HepG2 (cell line): ENCODE results near the gene HOXA6.

Experiments
- ATF1 ChIP-seq: IDR thresholded peaks from 2 replicates; pipeline ENCODE4 v1.6.1; 2016; ENCODE audit warnings: mild to moderate bottlenecking, control low read depth
- CHD2 ChIP-seq: IDR thresholded peaks from 2 replicates; pipeline ENCODE4 v1.6.1; 2011; ENCODE audit warnings: low read depth, low read length, improper control_type of control experiment
- JUND ChIP-seq: sonication (generic); formaldehyde crosslinking; IDR thresholded peaks from 2 replicates; pipeline ENCODE4 v1.8.0; 2022; ENCODE audit warnings: mild to moderate bottlenecking, missing genetic modification reagents
- MYC ChIP-seq: sonication (generic); formaldehyde crosslinking; IDR thresholded peaks from 2 replicates; pipeline ENCODE4 v1.9.0; 2021; ENCODE audit warnings: missing genetic modification reagents, borderline replicate concordance
- NFYB ChIP-seq: sonication (generic); formaldehyde crosslinking; IDR thresholded peaks from 2 replicates; pipeline ENCODE4 v1.4.0; 2020; ENCODE audit warnings: missing genetic modification reagents
- NR2F2 ChIP-seq: IDR thresholded peaks from 2 replicates; pipeline ENCODE4 v1.6.1; 2012; ENCODE audit warnings: low read depth, inconsistent platforms, borderline replicate concordance
- RAD21 ChIP-seq: fragments of 450-650 bp; formaldehyde crosslinking; IDR thresholded peaks from 2 replicates; pipeline ENCODE4 v1.5.0; 2020; ENCODE audit warnings: mild to moderate bottlenecking
- RBFOX2 ChIP-seq: fragments of 200-400 bp; formaldehyde crosslinking; IDR thresholded peaks from 2 replicates; pipeline ENCODE4 v1.6.1; 2017; ENCODE audit warnings: low read depth, mild to moderate bottlenecking, low read length
- TF ChIP-seq, protein P1 (sequence below): sonication (generic); formaldehyde crosslinking; IDR thresholded peaks from 2 replicates; pipeline ENCODE4 v1.4.0; 2020; ENCODE audit warnings: missing genetic modification reagents
- TF ChIP-seq, protein P2 (sequence below): sonication (generic); formaldehyde crosslinking; IDR thresholded peaks from 2 replicates; pipeline ENCODE4 v1.8.1; 2022; ENCODE audit warnings: mild to moderate bottlenecking, missing genetic modification reagents
- TF ChIP-seq, protein P3 (sequence below), 2 experiments: fragments of 450-650 bp in 1 of 2; sonication (generic) in 1 of 2; formaldehyde crosslinking in 1 of 2; IDR thresholded peaks; 2 replicates each; pipeline versions ENCODE4 v1.6.1 to v1.8.0; 2016 to 2022; ENCODE audit warnings: antibody characterized with exemption in 1 of 2, mild to moderate bottlenecking in 1 of 2, missing genetic modification reagents in 1 of 2
- TF ChIP-seq, protein P4 (sequence below): sonication (generic); formaldehyde crosslinking; IDR thresholded peaks from 2 replicates; pipeline ENCODE4 v1.4.0; 2020; ENCODE audit warnings: low read depth, mild to moderate bottlenecking, missing genetic modification reagents

DNA sequence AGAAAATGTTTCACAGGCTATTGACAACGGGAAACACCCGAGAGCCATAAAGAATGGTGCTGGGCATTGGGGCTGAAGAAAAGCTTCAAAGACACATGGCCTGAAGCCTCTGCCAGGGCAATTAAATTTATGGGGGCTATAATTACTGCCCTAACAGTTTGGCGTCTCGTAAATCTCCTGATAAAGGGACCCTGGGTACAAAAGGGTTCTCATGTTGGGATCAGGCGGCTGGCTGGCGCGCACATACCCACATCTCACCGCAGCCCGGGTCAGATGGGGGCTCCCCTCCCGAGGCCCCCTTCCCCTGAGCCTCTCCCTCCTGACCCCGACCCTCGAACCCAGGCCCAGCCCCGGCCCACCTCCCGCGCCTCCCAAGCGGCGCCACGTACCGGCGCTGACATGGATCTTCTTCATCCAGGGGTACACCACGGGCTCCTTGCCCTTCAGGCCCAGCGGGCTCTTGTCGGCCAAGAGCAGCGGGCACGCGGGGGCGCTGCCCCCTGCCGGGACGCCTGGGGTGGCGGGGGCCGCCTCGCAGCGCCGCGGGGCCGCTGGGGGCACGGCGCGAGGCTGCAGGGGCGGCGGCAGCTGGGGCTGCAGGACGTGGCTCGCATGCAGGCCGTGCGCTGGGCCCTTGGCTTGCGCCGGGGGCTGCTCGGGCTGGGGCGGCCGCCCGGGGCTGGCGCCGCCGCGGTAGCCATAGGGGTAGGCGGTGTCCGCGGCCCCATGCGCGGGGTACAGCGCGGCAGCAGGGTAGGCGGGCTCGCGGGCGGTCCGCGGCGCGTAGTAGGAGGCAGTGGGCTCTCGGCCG lies 17.6 kb downstream of the HOXA6 start:
- TF ChIP-seq, protein P1, sequence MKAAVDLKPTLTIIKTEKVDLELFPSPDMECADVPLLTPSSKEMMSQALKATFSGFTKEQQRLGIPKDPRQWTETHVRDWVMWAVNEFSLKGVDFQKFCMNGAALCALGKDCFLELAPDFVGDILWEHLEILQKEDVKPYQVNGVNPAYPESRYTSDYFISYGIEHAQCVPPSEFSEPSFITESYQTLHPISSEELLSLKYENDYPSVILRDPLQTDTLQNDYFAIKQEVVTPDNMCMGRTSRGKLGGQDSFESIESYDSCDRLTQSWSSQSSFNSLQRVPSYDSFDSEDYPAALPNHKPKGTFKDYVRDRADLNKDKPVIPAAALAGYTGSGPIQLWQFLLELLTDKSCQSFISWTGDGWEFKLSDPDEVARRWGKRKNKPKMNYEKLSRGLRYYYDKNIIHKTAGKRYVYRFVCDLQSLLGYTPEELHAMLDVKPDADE: no peak
- TF ChIP-seq NR2F2 (0 out of 2 replicates have a peak, but pooled peaks have one; percentile 6), RAD21 (CRISPR knock-in tag) (0 out of 2 replicates have a peak, but pooled peaks have one; percentile 54), ATF1 (CRISPR knock-in tag) (no peak), JUND (CRISPR knock-in tag) (no peak), MYC (CRISPR knock-in tag) (peak; percentile 49; the same call in 1 of the 2 replicates), CHD2 (no peak), NFYB (CRISPR knock-in tag) (no peak), RBFOX2 (peak; percentile 34; the same call in 1 of the 2 replicates)
- TF ChIP-seq, protein P2, sequence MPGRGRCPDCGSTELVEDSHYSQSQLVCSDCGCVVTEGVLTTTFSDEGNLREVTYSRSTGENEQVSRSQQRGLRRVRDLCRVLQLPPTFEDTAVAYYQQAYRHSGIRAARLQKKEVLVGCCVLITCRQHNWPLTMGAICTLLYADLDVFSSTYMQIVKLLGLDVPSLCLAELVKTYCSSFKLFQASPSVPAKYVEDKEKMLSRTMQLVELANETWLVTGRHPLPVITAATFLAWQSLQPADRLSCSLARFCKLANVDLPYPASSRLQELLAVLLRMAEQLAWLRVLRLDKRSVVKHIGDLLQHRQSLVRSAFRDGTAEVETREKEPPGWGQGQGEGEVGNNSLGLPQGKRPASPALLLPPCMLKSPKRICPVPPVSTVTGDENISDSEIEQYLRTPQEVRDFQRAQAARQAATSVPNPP (CRISPR knock-in tag): no peak
- TF ChIP-seq, protein P3, sequence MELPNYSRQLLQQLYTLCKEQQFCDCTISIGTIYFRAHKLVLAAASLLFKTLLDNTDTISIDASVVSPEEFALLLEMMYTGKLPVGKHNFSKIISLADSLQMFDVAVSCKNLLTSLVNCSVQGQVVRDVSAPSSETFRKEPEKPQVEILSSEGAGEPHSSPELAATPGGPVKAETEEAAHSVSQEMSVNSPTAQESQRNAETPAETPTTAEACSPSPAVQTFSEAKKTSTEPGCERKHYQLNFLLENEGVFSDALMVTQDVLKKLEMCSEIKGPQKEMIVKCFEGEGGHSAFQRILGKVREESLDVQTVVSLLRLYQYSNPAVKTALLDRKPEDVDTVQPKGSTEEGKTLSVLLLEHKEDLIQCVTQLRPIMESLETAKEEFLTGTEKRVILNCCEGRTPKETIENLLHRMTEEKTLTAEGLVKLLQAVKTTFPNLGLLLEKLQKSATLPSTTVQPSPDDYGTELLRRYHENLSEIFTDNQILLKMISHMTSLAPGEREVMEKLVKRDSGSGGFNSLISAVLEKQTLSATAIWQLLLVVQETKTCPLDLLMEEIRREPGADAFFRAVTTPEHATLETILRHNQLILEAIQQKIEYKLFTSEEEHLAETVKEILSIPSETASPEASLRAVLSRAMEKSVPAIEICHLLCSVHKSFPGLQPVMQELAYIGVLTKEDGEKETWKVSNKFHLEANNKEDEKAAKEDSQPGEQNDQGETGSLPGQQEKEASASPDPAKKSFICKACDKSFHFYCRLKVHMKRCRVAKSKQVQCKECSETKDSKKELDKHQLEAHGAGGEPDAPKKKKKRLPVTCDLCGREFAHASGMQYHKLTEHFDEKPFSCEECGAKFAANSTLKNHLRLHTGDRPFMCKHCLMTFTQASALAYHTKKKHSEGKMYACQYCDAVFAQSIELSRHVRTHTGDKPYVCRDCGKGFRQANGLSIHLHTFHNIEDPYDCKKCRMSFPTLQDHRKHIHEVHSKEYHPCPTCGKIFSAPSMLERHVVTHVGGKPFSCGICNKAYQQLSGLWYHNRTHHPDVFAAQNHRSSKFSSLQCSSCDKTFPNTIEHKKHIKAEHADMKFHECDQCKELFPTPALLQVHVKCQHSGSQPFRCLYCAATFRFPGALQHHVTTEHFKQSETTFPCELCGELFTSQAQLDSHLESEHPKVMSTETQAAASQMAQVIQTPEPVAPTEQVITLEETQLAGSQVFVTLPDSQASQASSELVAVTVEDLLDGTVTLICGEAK (IDR thresholded peaks at IDR 0.05): no peak
- TF ChIP-seq, protein P3 (CRISPR knock-in tag; IDR thresholded peaks at IDR 0.05): no peak; the same call in 1 of the 2 replicates
- TF ChIP-seq, protein P4, sequence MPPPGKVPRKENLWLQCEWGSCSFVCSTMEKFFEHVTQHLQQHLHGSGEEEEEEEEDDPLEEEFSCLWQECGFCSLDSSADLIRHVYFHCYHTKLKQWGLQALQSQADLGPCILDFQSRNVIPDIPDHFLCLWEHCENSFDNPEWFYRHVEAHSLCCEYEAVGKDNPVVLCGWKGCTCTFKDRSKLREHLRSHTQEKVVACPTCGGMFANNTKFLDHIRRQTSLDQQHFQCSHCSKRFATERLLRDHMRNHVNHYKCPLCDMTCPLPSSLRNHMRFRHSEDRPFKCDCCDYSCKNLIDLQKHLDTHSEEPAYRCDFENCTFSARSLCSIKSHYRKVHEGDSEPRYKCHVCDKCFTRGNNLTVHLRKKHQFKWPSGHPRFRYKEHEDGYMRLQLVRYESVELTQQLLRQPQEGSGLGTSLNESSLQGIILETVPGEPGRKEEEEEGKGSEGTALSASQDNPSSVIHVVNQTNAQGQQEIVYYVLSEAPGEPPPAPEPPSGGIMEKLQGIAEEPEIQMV (CRISPR knock-in tag): no peak
